Peyer's patch (tissue), 4 donors: ENCODE data around the gene ATN1.

ENCODE experiments used
- POLR2A ChIP-seq, 2 donors: fragments of 450-650 bp; IDR thresholded peaks; one replicate each; pipeline ENCODE4 v1.5.1; 2017; ENCODE audit warnings: antibody characterized with exemption in 2 of 2, mild to moderate bottlenecking in 2 of 2, moderate library complexity in 2 of 2
- TF ChIP-seq, protein P1 (sequence below), 6 experiments: fragments of 450-650 bp in 4 of 6; fragments of 200-600 bp in 2 of 6; sonication (generic) in 1 of 6; IDR thresholded peaks; one replicate each; pipeline ENCODE4 v1.5.1; 2017 to 2019; ENCODE audit warnings: antibody characterized with exemption in 6 of 6, mild to moderate bottlenecking in 3 of 6, moderate library complexity in 1 of 6

GRCh38 chr12:6923851-6924250, 3.9 kb upstream of the ATN1 start:
- TF ChIP-seq, protein P1, sequence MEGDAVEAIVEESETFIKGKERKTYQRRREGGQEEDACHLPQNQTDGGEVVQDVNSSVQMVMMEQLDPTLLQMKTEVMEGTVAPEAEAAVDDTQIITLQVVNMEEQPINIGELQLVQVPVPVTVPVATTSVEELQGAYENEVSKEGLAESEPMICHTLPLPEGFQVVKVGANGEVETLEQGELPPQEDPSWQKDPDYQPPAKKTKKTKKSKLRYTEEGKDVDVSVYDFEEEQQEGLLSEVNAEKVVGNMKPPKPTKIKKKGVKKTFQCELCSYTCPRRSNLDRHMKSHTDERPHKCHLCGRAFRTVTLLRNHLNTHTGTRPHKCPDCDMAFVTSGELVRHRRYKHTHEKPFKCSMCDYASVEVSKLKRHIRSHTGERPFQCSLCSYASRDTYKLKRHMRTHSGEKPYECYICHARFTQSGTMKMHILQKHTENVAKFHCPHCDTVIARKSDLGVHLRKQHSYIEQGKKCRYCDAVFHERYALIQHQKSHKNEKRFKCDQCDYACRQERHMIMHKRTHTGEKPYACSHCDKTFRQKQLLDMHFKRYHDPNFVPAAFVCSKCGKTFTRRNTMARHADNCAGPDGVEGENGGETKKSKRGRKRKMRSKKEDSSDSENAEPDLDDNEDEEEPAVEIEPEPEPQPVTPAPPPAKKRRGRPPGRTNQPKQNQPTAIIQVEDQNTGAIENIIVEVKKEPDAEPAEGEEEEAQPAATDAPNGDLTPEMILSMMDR (IDR thresholded peaks at IDR 0.05): no peak
- TF ChIP-seq POLR2A (IDR thresholded peaks at IDR 0.05): no peak
